ENCODE data around the gene HES3.

Gene HES3

DNA sequence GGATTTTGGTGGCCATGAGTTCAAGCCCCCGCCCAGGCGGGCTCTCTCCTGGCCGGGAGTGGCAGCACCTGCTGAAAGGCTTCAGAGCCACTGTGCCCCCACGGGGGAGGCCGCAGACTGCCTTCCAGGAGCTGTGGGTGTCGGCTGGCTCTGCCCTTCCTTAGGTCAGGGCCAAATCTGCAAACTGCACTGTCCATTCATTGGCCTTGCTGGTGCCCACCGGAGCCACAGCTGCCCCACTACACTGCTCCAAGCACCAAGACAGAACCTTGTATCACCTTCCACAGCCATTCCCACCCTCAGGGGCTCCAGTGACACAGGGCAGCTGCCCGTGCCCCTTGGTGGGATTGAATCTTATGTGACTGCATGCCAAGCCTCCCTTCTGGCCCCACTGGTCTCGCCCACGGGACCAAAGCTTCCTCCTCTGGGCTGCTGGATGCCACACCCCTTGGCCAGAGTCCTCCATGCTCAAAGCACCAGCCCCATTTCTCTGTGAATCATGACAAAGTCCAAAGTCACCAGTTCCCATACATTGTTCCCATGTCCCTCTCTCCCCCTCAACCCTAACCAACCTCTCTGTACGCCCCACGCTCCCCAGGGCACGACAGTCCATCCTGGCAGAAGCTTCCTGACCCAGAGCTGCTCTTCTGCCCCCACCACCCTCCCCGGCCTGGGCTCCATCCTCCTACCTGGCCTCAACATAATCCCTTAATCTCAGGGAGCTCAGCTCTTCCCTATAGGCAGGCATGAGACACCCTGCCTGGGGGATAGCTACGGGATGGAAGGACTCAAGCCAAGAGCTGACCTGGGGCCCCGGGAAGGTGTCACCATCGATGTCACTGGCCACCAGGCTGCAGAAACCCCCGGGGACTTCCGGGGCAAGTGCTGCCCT, 37.8 kb downstream of the HES3 start:
- DNase-seq: no peak

DNA sequence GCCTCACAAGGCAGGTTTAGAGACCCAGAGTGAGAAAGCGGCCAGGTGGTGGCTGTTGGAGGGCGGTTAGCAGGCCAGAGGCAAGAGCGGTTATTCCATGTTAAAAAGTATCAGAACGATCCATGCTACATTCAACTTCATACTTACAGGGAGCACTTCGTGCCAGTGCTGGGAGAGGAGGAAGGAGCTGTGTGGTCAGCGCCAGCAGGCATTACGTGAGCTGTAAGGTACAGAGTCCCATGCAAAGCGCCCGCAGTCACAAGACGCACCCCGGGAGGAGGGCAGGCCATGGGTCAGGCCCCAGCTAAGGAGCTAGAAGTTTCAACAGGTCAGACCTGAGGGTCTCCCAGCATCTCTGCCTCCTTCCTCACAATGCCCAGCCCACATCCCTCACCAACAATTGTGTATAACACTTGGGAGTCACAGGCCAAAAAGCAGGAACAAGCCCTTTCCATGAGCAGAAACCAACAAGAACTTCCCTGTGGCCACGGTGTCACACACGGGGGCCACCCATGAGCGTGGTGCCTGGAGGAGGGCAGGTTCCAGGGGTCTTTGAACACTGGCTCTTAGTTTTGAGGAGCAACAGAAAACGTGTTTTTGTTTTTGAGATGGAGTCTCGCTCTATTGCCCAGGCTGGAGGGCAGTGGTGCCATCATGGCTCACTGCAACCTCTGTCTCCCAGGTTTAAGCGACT, 38.7 kb downstream of the HES3 start:
- no peak for DNase-seq

DNA sequence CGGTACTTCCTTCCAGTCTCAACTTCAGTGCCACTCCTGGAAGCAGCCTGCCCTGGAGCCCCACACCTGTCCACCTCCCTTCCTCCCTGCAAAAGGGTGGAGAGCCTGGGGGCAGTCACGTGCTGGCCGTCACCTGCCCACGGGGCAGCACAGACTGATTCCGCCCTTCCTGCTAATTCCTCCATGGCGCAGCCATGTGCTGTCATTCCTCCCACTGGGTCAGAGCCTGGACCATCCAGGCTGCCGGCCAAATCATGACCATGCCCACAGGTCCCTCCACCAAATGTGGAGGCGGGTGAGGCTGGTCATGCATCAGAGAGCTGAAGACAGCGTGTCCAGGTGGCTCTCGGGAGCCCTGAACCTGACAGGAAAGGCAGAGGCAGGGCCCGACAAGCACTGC, 41.4 kb downstream of the HES3 start:
- no peak for DNase-seq

- DNase-seq: no peak
These were observed 42.3 kb downstream of the HES3 start for GRCh38 chr1:6286266-6286665.

DNA sequence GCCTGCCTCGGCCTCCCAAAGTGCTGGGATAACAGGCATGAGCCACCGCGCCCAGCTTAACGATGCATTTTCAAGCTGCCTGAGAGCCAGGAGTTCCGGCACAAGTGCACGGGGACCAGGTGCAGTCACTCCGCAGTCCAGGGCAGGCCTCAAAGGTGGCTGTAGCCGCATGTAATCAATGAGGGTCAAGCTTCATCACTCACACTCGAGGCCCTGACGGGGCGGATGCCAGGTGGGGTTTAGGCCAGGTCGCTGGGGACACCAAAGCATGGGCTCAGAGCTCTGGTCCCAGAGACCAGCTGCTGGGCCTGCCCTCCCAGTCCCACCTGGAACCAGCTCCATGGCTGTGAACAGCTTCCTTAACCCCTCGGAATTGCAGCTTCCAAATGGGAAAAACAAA, 43.0 kb downstream of the HES3 start:
- no peak for DNase-seq

GRCh38 chr1:6287431-6287886, 43.5 kb downstream of the HES3 start:
- no peak for DNase-seq

DNA sequence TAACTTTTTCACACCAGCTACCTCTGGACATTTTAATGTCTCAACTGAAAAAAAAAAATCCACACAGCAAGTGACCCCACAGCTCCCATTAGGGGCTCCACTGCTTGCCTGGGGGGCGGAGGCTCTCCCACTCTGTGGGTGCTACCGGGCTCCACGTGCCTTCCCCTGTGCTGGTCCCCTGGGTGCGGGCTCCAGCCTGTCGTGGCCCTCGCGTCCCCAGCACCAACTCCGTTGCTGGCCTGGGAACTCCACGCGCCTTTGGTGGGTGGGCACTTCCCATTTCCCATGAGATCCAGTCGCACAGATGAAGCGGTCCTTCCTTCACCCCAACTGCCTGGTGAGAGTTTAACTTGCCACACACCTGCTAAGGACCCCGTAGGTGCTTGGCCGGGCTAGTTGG, 44.0 kb downstream of the HES3 start:
- DNase-seq: no peak

DNA sequence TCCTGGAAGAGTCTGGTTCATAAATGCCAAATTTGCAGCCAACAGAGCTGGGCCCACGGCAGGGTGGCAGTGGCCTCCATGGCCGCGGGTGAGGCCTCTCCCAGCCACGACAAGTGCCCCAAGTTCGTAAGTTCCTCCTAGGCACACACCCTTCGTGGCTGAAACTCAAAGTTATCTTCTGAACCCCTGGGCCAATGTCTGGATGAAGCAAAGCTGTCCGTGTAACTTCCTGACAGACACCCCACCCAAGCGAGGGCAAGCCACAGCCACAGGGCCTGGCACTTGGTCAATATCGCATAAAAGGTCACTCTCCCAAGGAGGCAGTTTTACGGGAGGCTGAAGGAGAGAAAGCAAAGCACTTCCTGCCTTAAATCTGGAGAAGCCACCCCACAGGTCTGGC, 44.7 kb downstream of the HES3 start:
- no peak for DNase-seq

DNA sequence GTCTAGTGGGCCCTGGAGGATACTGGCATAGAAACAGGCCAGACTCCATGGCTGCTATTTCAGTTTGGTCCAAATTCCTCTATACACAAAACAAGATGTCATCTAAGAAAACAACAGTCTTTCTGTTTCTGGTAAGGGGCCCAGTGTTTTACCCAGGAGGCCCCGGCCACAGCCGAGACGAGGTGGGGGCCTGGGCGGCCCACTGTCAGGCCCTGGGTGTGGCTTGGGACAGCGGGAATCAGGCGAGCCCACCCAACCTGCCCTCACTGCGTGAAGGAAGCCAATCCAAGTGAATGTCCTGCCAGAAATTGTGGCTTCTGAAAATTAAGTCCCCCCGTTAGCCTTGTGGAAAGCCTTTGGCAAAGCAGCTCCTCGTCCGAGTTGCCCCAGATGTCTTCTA, 48.1 kb downstream of the HES3 start:
- DNase-seq: no peak

DNA sequence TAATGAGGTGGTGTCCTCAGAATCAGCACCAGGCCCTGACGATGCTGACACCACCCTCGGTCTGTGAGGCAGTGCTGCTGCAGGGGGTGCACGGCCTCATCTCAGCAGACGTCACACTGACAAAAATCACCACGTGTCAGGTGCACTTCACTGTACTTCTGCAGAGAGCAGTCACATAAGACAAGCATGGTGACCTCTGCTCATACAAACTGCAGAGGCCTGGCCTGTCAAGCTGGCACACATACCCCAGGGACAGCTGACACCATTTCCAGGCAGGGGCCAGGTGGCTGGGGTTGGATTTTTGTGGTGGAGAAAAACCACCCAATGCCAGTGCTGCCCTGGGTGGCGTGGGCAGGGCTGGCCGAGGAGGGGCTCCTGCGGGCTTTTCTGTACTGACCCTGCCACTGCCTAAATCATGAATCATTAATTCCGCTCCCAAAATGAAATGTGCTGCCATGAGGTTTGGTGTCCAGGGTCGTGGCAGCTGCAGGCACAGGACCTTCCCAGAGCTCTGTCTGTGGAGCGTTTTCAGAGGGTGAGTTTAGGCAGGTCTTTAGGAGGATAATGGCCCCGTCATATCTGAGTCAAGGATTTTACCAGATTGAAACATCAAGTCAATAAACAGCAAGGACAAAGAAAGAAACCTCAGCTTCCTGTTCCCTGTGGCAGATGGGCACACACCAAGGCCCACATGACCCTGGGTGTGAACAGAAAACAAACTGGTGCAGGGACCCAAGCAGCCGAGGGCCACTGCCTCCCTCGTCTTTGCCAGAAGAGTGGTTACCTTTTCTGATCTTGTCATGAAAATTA, 50.3 kb downstream of the HES3 start:
- DNase-seq: no peak

- no peak for DNase-seq
These were observed 51.0 kb downstream of the HES3 start for GRCh38 chr1:6294890-6295556.
